Karpas-422 (cell line): ENCODE measurements around the gene ZNF687. TPM values are rescaled to one million over a fixed set of nuclear protein-coding genes. Genes with fewer than 3 reads are reported as not detected.

Source experiments
- DNase-seq: peaks from one replicate; pipeline ENCODE4 v3.0.0-alpha.2; 2015
- H2AFZ ChIP-seq: fragments of 200-600 bp; sonication (generic); 2 replicates; pipeline ENCODE4 v1.6.1; 2014; ENCODE audit warnings: antibody characterized with exemption, low read length, mixed read lengths
- H3K27ac ChIP-seq: fragments of 200-600 bp; sonication (generic); 2 replicates; pipeline ENCODE4 v1.5.1; 2014; ENCODE audit warnings: mild to moderate bottlenecking, low read length, moderate library complexity
- H3K27me3 ChIP-seq: fragments of 200-600 bp; sonication (generic); 2 replicates; pipeline ENCODE4 v1.6.1; 2014; ENCODE audit warnings: low read length, mixed read lengths
- H3K36me3 ChIP-seq: fragments of 200-600 bp; sonication (generic); 2 replicates; pipeline ENCODE4 v1.6.1; 2014; ENCODE audit warnings: low read length, mixed read lengths; ENCODE audit not compliant: insufficient read depth
- H3K4me1 ChIP-seq: fragments of 200-600 bp; sonication (generic); 2 replicates; pipeline ENCODE4 v1.6.1; 2014; ENCODE audit warnings: mild to moderate bottlenecking, low read length, mixed read lengths
- H3K4me2 ChIP-seq: fragments of 200-600 bp; sonication (generic); 2 replicates; pipeline ENCODE4 v1.6.1; 2014; ENCODE audit warnings: low read length, low read depth, mild to moderate bottlenecking; ENCODE audit not compliant: poor library complexity, severe bottlenecking
- H3K4me3 ChIP-seq: fragments of 200-600 bp; sonication (generic); 2 replicates; pipeline ENCODE4 v1.5.1; 2014; ENCODE audit warnings: mild to moderate bottlenecking, antibody characterized with exemption, low read length, mixed read lengths
- H3K79me2 ChIP-seq: fragments of 200-600 bp; sonication (generic); 2 replicates; pipeline ENCODE4 v1.6.1; 2014; ENCODE audit warnings: mild to moderate bottlenecking, low read length, mixed read lengths
- H3K9ac ChIP-seq: fragments of 200-600 bp; sonication (generic); 2 replicates; pipeline ENCODE4 v1.6.0; 2014; ENCODE audit warnings: low read length
- H3K9me2 ChIP-seq: fragments of 200-600 bp; sonication (generic), shearing (Covaris generic); replicated peaks from 2 replicates; pipeline ENCODE4 v1.6.0; 2014; ENCODE audit warnings: mild to moderate bottlenecking, low read length, moderate library complexity; ENCODE audit not compliant: insufficient read depth
- H3K9me3 ChIP-seq: fragments of 300-700, 200-600 bp; sonication (generic); 2 replicates; pipeline ENCODE4 v1.6.1; 2014; ENCODE audit warnings: low read length, mixed read lengths
- H4K20me1 ChIP-seq: fragments of 200-600 bp; sonication (generic); 2 replicates; pipeline ENCODE4 v1.6.1; 2014; ENCODE audit warnings: mild to moderate bottlenecking, antibody characterized with exemption, low read length, low read depth; ENCODE audit not compliant: insufficient read depth
- total RNA-seq: library from RNA; depleted of rRNA; stranded (reverse); fragments of >200 nt; shearing (Covaris generic); gene quantifications from 2 replicates; pipeline ENCODE4 v1.2.3, GENCODE V29; 2014; ENCODE audit warnings: low replicate concordance

The ZNF687 gene
- total RNA-seq, 1 experiment from 2014 or later: 33.5 TPM

- H3K27ac ChIP-seq: no peak overlapping the region
- peaks cover 28% of the 10 kb centered on the region for H3K36me3 ChIP-seq
- H4K20me1 ChIP-seq: 0 out of 2 replicates have a peak, but pooled peaks cover 4% of the 10 kb centered on the region
- no peaks in the 10 kb centered on the region for H3K27me3 ChIP-seq
- no peak overlapping the region for H3K9ac ChIP-seq
- no peak for DNase-seq
- H3K4me2 ChIP-seq: no peak overlapping the region
- H3K9me2 ChIP-seq: no peaks in the 10 kb centered on the region
- no peak overlapping the region for H3K4me3 ChIP-seq
- H3K9me3 ChIP-seq: no peaks in the 10 kb centered on the region
- H2AFZ ChIP-seq: no peak overlapping the region
- H3K4me1 ChIP-seq: no peaks in the 10 kb centered on the region
- 0 out of 2 replicates have a peak, but pooled peaks cover 1% of the 10 kb centered on the region for H3K79me2 ChIP-seq
Measured at GRCh38 chr1:151292207-151293030, 10.3 kb downstream of the ZNF687 start.

GRCh38 chr1:151293093-151293492 is 11.0 kb downstream of the ZNF687 start:
- Histone ChIP-seq H3K27ac (no peak overlapping the region), H3K27me3 (no peaks in the 10 kb centered on the region), H3K4me1 (no peaks in the 10 kb centered on the region), H3K4me2 (no peak overlapping the region), H3K9ac (no peak overlapping the region), H3K79me2 (no peaks in the 10 kb centered on the region), H3K4me3 (no peak overlapping the region), H3K9me2 (no peaks in the 10 kb centered on the region), H3K9me3 (no peaks in the 10 kb centered on the region), H4K20me1 (0 out of 2 replicates have a peak, but pooled peaks cover 4% of the 10 kb centered on the region), H2AFZ (no peak overlapping the region), H3K36me3 (peaks cover 32% of the 10 kb centered on the region)
- no peak for DNase-seq

- no peaks in the 10 kb centered on the region for H3K9me3 ChIP-seq
- no peak overlapping the region for H3K4me2 ChIP-seq
- H4K20me1 ChIP-seq: no peaks in the 10 kb centered on the region
- no peak overlapping the region for H3K9ac ChIP-seq
- H3K27me3 ChIP-seq: no peaks in the 10 kb centered on the region
- H2AFZ ChIP-seq: no peak overlapping the region
- H3K36me3 ChIP-seq: peaks cover 33% of the 10 kb centered on the region
- H3K79me2 ChIP-seq: no peaks in the 10 kb centered on the region
- no peaks in the 10 kb centered on the region for H3K4me1 ChIP-seq
- DNase-seq: no peak
- H3K9me2 ChIP-seq: no peaks in the 10 kb centered on the region
- no peak overlapping the region for H3K27ac ChIP-seq
- no peak overlapping the region for H3K4me3 ChIP-seq
Measured at GRCh38 chr1:151294742-151295462, 12.8 kb downstream of the ZNF687 start.

GRCh38 chr1:151309811-151310323 is 27.8 kb downstream of the ZNF687 start:
- Histone ChIP-seq H2AFZ (no peak overlapping the region), H3K27ac (peak overlapping the region; percentile 72), H3K9ac (peak overlapping the region; percentile 45; the same call in 1 of the 2 replicates), H3K9me3 (no peaks in the 10 kb centered on the region), H3K4me1 (peaks cover 39% of the 10 kb centered on the region), H3K4me3 (peak overlapping the region; percentile 1; the same call in 1 of the 2 replicates), H3K9me2 (no peaks in the 10 kb centered on the region), H3K36me3 (peaks cover 41% of the 10 kb centered on the region), H3K27me3 (no peaks in the 10 kb centered on the region), H3K79me2 (peaks cover 32% of the 10 kb centered on the region), H3K4me2 (peak overlapping the region; percentile 60), H4K20me1 (no peaks in the 10 kb centered on the region)
- no peak for DNase-seq

GRCh38 chr1:151311011-151311410 is 28.9 kb downstream of the ZNF687 start:
- H4K20me1 ChIP-seq: no peaks in the 10 kb centered on the region
- H3K27me3 ChIP-seq: no peaks in the 10 kb centered on the region
- H3K27ac ChIP-seq: peak overlapping the region; percentile 39; the same call in 1 of the 2 replicates
- peaks cover 32% of the 10 kb centered on the region for H3K79me2 ChIP-seq
- no peak overlapping the region for H3K4me3 ChIP-seq
- no peak overlapping the region for H3K4me2 ChIP-seq
- H3K9me2 ChIP-seq: no peaks in the 10 kb centered on the region
- peaks cover 32% of the 10 kb centered on the region for H3K36me3 ChIP-seq
- no peak for DNase-seq
- H3K9ac ChIP-seq: no peak overlapping the region
- no peak overlapping the region for H2AFZ ChIP-seq
- no peaks in the 10 kb centered on the region for H3K9me3 ChIP-seq
- peaks cover 39% of the 10 kb centered on the region for H3K4me1 ChIP-seq

GRCh38 chr1:151311589-151312331 is 29.7 kb downstream of the ZNF687 start:
- peaks cover 26% of the 10 kb centered on the region; the same call in 1 of the 2 replicates for H3K36me3 ChIP-seq
- no peak overlapping the region for H3K4me3 ChIP-seq
- H3K9me3 ChIP-seq: no peaks in the 10 kb centered on the region
- DNase-seq: no peak
- no peaks in the 10 kb centered on the region for H3K27me3 ChIP-seq
- H3K9me2 ChIP-seq: no peaks in the 10 kb centered on the region
- no peak overlapping the region for H3K9ac ChIP-seq
- H3K4me1 ChIP-seq: peaks cover 39% of the 10 kb centered on the region
- peaks cover 32% of the 10 kb centered on the region for H3K79me2 ChIP-seq
- H4K20me1 ChIP-seq: no peaks in the 10 kb centered on the region
- H3K4me2 ChIP-seq: no peak overlapping the region
- H3K27ac ChIP-seq: no peak overlapping the region
- H2AFZ ChIP-seq: no peak overlapping the region

- Histone ChIP-seq H3K4me2 (no peak overlapping the region), H3K9ac (no peak overlapping the region), H2AFZ (no peak overlapping the region), H3K9me2 (no peaks in the 10 kb centered on the region), H4K20me1 (no peaks in the 10 kb centered on the region), H3K4me3 (no peak overlapping the region), H3K27me3 (no peaks in the 10 kb centered on the region), H3K27ac (no peak overlapping the region), H3K36me3 (peaks cover 23% of the 10 kb centered on the region; the same call in 1 of the 2 replicates), H3K4me1 (peaks cover 39% of the 10 kb centered on the region), H3K9me3 (no peaks in the 10 kb centered on the region), H3K79me2 (peaks cover 32% of the 10 kb centered on the region)
- DNase-seq: no peak
Measured at GRCh38 chr1:151312411-151312810, 30.3 kb downstream of the ZNF687 start.
